HG03354 (cell line): Measurements from ENCODE around the gene DCAF11.
"Not testable (repeated sequence)": the region's sequence is repeated elsewhere in the genome, so short reads cannot be mapped to it uniquely, and the experiment has no call there.

Source experiments
- ATAC-seq: cut with Tn5 transposase; IDR thresholded peaks from one replicate; pipeline ENCODE4 v1.9.1; 2021; ENCODE audit warnings: mild to moderate bottlenecking; ENCODE audit not compliant: unreplicated experiment, poor library complexity, severe bottlenecking

Gene DCAF11

DNA sequence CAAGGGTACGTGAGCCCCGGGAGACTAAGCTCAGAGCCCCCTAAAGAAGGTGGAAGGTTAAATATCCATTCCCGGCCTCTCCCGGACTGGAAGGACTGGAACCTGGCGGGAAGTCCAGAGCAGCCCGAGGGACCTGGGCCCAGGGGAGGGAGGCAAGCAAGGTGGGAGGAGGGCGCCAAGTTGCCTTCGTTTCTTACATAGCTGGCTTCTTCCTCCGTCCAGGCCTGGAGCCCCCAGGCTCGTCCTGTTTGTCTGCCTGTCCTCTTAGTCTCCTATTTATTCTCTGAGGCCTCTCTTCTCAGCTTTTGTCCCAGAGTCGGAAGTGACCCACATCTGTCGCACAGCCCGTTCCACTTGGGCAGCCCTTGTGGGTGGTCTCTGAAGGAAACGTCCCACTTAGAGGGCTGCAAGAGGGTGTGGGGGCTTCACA, 19.7 kb upstream of the DCAF11 start:
- ATAC-seq, result no peak

DNA sequence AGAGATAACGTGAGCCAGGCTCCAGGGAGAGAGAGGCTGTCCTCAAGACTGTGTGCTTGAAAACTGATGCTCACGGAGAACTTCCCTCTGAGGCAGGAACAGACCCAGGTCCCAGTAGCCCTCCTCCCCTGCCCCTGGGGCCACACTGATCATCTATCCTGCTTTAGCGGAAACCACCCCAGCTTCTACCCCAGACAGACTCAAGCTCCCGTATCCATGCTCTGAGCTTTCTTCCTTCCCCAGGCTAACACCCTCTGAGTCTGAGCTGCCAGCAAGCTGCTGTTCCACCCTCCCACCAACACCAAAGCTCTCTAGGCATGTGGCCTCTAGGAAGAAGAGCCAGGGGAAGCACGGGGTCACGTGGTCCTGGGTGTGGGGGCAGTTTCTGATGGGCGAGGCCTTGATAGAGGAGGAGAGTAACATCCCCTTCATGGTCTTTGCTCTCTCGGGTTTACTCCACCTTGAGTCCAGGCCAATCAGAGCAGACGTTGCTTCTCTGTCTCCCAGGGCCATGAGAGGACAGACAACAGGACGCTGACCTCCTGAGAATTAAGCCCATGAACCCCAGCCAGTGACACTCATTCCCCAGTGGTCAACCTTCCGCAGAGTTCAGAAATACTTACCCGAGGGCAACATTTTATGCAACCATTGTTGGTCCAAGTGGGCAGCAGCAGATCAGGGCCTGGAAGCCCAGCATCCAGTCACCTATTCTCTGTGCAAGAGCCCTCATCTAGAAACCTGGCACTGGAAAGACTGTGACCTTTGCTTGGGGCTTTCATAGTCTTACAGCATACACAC, 19.1 kb upstream of the DCAF11 start:
- ATAC-seq, result peak; percentile 74

DNA sequence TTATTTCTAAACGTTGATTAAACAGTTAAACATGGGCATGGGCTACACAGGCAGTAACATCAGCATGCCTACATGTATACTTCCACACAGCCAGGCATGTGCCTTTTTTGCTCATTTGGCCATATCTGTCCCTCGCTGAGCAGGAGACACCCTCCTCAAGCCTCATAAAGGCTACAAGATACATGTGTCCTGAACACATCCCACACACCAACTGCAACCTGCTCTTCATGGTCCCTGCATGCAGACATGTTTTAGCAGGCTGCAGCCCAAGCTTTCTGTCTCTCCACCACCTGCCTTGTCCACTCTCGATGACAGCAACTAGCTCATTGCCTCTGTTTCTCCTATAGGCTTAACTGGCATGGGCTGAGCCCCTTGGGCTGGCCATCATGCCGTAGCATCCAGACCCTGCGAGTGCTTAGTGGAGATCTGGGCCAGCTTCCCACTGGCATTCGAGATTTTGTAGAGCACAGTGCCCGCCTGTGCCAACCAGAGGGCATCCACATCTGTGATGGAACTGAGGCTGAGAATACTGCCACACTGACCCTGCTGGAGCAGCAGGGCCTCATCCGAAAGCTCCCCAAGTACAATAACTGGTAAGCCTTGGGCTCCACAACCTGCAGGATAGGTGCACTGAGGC, 17.9 kb upstream of the DCAF11 start:
- no peak for ATAC-seq

DNA sequence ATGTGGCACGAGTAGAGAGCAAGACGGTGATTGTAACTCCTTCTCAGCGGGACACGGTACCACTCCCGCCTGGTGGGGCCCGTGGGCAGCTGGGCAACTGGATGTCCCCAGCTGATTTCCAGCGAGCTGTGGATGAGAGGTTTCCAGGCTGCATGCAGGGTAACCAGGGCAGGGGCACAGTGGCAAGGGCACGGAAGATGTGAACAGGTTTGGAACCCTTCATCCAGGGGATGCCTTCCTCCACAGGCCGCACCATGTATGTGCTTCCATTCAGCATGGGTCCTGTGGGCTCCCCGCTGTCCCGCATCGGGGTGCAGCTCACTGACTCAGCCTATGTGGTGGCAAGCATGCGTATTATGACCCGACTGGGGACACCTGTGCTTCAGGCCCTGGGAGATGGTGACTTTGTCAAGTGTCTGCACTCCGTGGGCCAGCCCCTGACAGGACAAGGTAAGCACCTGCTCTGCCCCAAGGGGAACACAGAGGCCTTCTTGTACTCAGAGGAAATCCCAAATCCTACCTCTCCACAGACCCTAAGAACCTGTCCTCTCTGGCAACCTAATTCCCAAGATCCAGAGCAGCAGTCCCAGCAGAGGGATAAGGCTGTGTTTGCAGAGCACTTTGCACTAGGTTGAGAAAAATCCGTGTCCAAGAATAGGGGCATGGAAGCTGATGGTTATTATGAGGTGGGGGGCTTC, 16.2 kb upstream of the DCAF11 start:
- ATAC-seq, result no peak

DNA sequence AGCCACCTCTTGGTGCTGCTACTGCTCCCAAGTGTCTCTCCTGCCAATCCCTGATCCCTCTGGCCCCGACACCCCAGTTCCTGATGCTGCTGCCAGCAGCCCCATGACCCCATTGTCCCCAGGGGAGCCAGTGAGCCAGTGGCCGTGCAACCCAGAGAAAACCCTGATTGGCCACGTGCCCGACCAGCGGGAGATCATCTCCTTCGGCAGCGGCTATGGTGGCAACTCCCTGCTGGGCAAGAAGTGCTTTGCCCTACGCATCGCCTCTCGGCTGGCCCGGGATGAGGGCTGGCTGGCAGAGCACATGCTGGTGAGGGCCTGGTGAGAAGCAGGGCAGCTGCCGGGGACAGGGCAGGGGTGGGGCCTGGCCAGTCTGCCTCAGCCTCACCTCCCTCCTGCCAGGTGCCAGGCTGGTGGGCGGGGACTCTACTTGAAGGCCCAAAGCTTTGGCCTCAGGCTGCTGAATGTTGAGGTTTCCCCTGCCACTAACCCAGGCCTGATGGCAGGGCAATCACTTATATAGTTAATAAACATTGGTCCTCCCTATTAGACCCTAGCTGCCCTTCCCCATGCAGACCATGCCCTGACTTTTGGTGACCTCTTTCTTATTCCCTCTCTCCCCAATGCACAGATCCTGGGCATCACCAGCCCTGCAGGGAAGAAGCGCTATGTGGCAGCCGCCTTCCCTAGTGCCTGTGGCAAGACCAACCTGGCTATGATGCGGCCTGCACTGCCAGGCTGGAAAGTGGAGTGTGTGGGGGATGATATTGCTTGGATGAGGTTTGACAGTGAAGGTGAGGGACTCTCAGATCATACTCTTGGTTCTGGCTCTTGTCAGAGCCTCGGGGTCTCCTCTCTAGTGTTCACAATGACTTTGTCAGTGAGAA, 15.4 kb upstream of the DCAF11 start:
- no peak for ATAC-seq

DNA sequence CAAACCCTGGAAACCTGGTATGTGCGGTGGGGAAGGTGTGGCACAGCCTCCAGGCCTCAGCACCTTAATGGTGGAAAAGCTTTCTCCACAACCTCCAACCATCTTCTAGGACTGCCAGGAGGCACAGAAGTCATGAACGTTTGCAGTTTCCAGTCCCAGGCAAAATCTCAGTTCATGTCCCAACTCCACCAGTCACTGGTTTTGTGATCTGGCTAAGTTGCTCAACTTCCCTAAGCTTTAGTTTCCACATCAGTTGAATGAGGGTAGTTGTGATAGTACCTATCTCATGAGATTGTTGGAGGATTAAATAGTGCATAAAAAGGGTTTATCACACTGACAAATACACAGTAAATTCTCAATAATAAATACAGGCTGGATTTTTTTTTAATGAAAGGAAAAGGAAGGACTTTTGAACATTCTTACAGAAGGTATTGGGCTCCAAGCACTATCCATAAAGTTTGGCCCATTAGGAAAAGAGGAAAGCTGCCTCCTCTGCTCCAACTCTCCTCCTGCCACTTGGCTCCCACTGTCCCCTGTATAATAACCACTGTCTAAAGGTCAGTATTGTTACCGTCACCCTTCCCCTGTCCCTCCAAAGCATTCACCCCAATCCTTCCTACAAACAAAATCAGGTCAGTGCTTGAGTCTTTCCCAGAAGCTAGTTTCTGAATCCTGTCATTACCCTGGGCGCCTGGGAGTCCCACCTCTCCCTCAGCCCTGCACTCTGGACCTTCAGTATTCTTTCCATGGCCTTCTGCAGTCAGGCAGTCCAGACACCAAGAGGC, 14.2 kb upstream of the DCAF11 start:
- no peak for ATAC-seq

DNA sequence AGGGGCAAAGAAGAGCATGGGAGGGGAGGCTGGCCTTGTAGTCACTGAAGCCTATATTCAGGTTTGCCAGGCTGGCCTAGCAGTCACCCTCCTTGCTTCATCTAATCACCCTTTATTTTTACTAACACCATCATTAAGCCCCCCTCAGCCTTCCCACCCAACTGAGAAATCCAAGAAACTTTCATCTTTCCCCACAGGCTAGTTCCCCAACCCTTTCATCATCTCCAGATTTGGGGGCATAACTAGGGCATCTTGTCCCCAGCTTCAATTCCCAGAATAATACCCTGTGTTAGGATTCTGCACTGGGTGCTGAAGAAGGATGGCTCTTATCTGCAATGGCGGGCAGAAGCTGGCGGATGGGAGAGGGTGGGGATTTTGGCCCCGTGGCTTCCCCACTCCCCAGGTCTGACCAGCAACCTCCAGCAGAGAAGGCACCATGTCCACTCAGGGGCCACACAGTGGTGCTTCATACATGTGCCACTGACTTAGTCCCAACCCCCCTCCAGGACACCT, 13.5 kb upstream of the DCAF11 start:
- no peak for ATAC-seq

DNA sequence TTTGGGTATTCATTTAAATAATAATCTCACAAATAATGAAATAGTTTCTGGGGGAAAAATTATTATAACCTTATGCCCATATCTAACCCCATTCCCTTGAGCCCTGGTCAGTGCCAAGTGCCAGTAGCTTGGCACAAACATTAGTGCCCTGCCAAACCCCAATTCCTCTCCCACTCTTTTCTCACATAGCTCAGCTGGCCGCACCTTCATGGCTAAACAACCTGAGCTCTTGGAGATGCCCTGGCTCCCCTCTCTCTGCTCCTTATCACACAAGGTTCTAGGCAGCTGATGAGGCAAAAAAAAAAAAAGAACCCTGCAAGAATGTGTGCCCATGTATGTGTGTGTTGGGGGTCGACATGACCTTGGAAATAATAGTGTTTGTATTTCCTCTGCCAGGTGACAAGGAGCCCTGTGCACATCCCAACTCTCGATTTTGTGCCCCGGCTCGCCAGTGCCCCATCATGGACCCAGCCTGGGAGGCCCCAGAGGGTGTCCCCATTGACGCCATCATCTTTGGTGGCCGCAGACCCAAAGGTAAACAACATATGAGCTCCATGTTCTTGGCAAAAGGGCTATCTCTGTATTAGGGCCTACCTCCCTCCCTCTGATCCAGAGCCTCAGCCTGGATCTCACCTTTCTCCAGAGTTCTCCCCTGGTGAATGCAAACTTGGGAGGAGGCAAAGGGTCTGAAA, 12.1 kb upstream of the DCAF11 start:
- ATAC-seq, result no peak

DNA sequence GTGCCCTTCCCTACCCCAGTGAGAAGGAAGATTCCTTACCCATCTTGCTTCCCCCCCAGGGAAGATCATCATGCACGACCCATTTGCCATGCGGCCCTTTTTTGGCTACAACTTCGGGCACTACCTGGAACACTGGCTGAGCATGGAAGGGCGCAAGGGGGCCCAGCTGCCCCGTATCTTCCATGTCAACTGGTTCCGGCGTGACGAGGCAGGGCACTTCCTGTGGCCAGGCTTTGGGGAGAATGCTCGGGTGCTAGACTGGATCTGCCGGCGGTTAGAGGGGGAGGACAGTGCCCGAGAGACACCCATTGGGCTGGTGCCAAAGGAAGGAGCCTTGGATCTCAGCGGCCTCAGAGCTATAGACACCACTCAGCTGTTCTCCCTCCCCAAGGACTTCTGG, 11.1 kb upstream of the DCAF11 start:
- ATAC-seq, result no peak

DNA sequence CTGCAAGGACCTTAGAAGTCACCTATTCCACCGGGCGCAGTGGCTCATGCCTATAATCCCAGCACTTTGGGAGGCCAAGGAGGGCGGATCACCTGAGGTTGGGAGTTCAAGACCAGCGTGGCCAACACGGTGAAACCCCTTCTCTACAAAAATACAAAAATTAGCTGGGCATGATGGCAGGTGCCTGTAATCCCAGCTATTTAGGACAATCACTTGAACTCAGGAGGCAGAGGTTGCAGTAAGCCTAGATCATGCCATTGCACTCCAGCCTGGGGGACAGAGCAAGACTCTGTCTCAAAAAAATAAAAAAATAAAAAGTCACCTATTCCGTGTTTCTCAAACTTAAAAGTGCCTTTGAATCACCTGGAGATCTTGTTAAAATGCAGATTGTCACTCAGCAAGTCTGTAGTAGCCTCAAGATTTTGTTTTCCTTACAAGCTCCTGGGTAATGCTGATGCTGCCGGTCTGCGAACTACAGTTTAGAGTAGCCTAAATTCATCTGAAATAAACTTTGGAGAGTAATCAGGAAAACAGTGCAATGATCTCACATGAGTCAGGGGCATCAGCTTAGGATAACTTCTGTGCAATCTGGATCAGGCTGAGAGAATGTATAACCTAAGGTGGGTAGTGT, 8.9 kb upstream of the DCAF11 start:
- not testable (repeated sequence) for ATAC-seq

DNA sequence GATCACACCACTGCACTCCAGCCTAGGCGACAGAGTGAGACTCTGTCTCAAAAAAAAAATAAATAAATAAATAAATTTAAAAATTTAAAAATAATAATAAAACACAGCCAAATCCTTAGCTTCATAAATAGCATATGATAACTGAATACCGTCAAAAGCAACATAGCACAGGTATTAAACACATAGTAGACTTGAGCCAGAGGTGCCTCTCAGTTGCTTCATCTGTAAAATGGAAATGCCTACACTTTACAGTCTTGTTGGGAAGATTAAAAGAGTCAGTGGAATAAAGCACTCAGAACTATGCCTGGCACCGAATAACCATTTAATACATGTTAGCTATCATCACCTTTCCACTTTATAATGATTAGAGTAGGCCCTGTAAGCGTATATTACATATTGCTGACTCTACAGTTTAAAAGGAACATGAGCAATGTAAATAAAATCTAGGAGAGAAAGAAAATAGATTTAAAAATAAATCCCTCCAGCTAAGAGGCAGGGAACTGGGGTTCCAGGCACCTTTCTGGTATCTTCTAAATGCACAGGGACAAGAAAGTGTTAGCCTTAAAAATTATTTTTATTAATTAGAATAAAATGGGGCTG, 7.8 kb upstream of the DCAF11 start:
- no peak for ATAC-seq

DNA sequence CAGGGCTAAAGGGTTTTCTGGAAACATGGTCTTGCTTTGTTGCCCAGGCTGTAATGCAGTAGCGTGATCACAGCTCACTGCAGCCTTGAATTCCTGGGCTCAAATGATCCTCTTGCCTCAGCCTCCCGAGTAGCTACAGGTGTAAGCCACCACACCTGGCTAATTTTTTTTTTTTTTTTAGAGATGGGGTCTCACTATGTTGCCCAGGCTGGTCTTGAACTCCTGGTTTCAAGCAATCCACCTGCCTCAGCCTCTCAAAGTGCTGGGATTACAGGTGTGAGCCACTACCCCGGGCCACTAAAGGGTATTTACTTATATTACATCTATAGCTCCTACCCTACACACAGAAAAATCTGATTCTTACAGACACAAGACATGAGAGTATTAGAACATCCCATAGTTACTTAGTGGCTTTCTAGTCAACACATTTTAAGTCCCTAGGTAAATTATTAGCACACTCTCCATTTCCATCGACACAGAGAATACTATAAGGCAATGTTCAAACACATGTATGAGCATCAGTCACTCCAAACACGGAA, 6.2 kb upstream of the DCAF11 start:
- peak; percentile 39 for ATAC-seq

DNA sequence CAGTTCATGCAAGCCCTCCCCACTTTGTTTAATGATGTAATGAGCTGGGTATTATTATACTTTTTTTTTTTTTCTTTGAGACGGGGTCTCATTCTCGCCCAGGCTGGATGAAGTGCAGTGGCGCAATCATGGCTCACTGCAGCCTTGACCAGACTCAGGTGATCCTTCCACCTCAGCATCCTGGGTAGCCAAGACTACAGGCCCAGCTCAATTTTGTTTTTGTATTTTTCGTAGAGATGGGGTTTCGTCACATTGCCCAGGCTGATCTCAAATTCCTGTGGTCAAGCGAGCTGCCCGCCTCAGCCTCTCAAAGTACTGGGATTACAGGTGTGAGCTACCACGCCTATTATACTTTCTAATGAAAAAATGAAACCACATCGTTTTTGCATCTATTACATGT, 4.5 kb upstream of the DCAF11 start:
- no peak for ATAC-seq

DNA sequence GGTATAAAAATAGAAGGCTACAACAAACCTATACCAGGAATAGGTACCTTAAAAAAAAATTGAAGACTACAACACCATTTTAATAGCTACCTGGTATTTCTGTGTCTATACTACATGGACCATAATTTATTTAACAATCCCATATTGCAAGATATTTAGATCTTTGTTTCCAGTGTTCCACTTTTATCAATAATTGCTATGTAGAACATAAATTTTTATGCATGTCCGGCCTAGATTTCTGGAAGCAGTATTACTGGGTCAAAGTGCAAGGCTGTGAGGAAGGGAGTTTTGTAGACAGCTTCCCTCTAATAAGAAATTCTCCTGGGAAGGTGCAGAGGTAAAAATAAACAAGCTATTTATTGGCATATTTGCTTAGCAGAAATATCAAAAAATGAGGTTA, 4.1 kb upstream of the DCAF11 start:
- ATAC-seq, result no peak

DNA sequence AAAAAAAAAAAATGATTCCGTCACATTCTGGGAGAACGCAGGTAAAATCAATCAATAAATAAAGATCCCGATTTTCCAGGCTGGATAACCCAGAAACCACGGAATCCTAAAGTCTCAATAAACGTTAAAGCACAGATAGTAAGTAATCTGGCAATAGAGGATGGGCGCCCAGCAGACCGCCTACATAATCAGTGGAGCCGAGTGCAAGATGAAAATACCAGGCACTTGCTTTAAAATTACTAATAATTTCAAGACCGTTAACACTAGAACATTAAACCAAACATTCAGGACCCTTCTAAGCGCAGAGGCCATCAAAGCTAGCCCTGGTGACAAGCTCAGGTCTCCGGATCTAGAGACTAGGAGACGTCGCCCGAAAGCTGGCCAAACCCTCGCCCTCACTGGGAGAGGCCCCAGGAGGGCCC, 1.2 kb upstream of the DCAF11 start:
- ATAC-seq, result no peak

DNA sequence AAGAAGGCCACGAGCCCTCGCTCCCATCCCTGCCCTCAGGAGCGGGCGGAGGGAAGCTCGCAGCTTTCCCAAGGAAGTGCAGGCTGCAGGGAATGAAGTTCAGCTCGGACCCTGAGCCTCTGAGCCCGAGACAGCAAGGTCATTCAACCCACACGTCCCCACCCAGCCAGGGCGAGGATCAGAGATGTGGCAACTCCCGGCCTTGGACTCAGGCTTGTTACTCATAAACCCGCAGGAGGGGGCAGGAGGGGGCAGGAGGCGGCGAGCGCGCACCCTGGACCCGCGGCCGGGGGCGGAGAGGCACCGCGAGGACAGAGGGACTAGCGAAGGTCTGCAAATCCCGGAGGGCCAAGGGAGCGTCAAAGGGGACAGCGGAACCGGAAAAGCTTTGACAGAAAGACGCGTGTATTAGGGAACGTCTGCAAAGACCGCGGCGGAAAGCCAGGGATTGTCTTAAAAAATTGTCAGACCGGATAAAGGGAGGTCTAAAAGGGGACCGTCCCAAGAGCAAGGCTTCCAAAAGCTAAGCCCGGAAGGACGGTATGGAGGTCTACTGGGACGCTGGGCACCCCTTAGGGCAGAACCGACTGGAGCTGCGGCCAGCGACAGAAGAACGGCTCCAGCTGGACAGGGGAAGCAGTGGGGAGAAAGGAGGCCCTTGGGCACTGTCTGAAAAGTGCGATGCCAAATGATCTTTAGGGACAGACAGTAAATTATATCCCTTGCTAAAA, 611 bp upstream of the DCAF11 start:
- ATAC-seq, result peak; percentile 34
